SK-N-SH (cell line): ENCODE data around the gene LAMC2. TPM values are rescaled to one million over a fixed set of nuclear protein-coding genes. Genes with fewer than 3 reads are reported as not detected.

ENCODE experiments used
- CTCF ChIA-PET: fragments of 300-600, 350-600 bp; formaldehyde crosslinking; extraction: SDS; loops from one replicate; lab custom pipeline; 2021; lab: Yijun Ruan, JAX
- POLR2A ChIA-PET: fragments of 350-600 bp; sonication (Branson Sonifier 250); formaldehyde crosslinking; extraction: SDS; loops from one replicate; lab custom pipeline; 2020; ENCODE audit warnings: antibody characterized with exemption, inconsistent platforms; lab: Yijun Ruan, JAX
- DNase-seq: peaks from one replicate; pipeline ENCODE4 v3.0.0; 2012
- H2AFZ ChIP-seq: fragments of 200-600 bp; sonication (generic); 2 replicates; pipeline ENCODE4 v1.8.1; 2016; ENCODE audit warnings: antibody characterized with exemption, mild to moderate bottlenecking, low read depth
- H3F3A ChIP-seq: fragments of 200-600 bp; sonication (generic); replicated peaks from 2 replicates; pipeline ENCODE3; 2016; ENCODE audit warnings: antibody characterized with exemption, mild to moderate bottlenecking; ENCODE audit not compliant: insufficient read depth
- H3K27ac ChIP-seq, 2 experiments: fragments of 200-500 bp in 1 of 2; fragments of 200-600 bp in 1 of 2; sonication (Bioruptor generic) in 1 of 2; sonication (generic), shearing (Covaris generic) in 1 of 2; 2 replicates each; pipeline versions ENCODE4 v1.5.1 to v1.6.1; 2014 to 2016; ENCODE audit warnings: low read depth in 2 of 2, inconsistent platforms in 1 of 2, low read length in 1 of 2, mild to moderate bottlenecking in 1 of 2, mixed read lengths in 1 of 2
- H3K27me3 ChIP-seq: fragments of 200-600 bp; sonication (generic), shearing (Covaris generic); 2 replicates; pipeline ENCODE4 v1.6.1; 2016; ENCODE audit warnings: mixed run types; ENCODE audit not compliant: insufficient read depth
- H3K36me3 ChIP-seq, 2 experiments: fragments of 200-500 bp in 1 of 2; fragments of 200-600 bp in 1 of 2; sonication (Bioruptor generic) in 1 of 2; sonication (generic) in 1 of 2; replicated peaks in 1 of 2; 2 replicates each; pipeline versions ENCODE3 to v1.5.1; 2014 to 2016; ENCODE audit warnings: low read length in 1 of 2, mild to moderate bottlenecking in 1 of 2; ENCODE audit not compliant: insufficient read depth in 2 of 2, control insufficient read depth in 1 of 2
- H3K4me1 ChIP-seq, 2 experiments: fragments of 200-500 bp in 1 of 2; fragments of 200-600 bp in 1 of 2; sonication (Bioruptor generic) in 1 of 2; sonication (generic), shearing (Covaris generic) in 1 of 2; 2 replicates each; pipeline versions ENCODE4 v1.5.1 to v1.6.1; 2014 to 2016; ENCODE audit warnings: low read depth in 1 of 2, low read length in 1 of 2, mixed run types in 1 of 2; ENCODE audit not compliant: insufficient read depth in 2 of 2, control insufficient read depth in 1 of 2
- H3K4me2 ChIP-seq: fragments of 200-600 bp; sonication (generic), shearing (Covaris generic); 2 replicates; pipeline ENCODE4 v1.6.1; 2017; ENCODE audit warnings: mixed run types
- H3K4me3 ChIP-seq, 2 experiments: fragments of 200-500 bp in 1 of 2; fragments of 200-600 bp in 1 of 2; sonication (Bioruptor generic) in 1 of 2; sonication (generic), shearing (Covaris generic) in 1 of 2; 2 replicates each; pipeline versions ENCODE4 v1.5.1 to v1.8.1; 2014 to 2016; ENCODE audit warnings: low read depth in 2 of 2, inconsistent platforms in 1 of 2, low read length in 1 of 2, mild to moderate bottlenecking in 1 of 2, mixed read lengths in 1 of 2, moderate library complexity in 1 of 2
- H3K79me2 ChIP-seq: fragments of 200-600 bp; sonication (generic); 2 replicates; pipeline ENCODE4 v1.8.1; 2017; ENCODE audit warnings: mild to moderate bottlenecking; ENCODE audit not compliant: insufficient read depth
- H3K9ac ChIP-seq: fragments of 200-600 bp; sonication (generic); 2 replicates; pipeline ENCODE4 v1.6.1; 2017; ENCODE audit warnings: mixed run types
- H3K9me2 ChIP-seq: fragments of 200-600 bp; sonication (generic); 2 replicates; pipeline ENCODE4 v1.6.1; 2017; ENCODE audit warnings: mixed run types
- H3K9me3 ChIP-seq: fragments of 200-600 bp; sonication (generic); 2 replicates; pipeline ENCODE4 v1.6.1; 2017; ENCODE audit warnings: mixed run types, mild to moderate bottlenecking, moderate library complexity
- H4K20me1 ChIP-seq: fragments of 200-600 bp; sonication (generic); 2 replicates; pipeline ENCODE4 v1.6.1; 2017; ENCODE audit warnings: mild to moderate bottlenecking, mixed run types; ENCODE audit not compliant: insufficient read depth
- CHD2 ChIP-seq: fragments of 150-350 bp; IDR thresholded peaks from 2 replicates; pipeline ENCODE4 v1.6.1; 2018; ENCODE audit warnings: low read length; ENCODE audit not compliant: partially characterized antibody
- ELF1 ChIP-seq: IDR thresholded peaks from 2 replicates; pipeline ENCODE4 v1.4.0; 2012
- EP300 ChIP-seq, 2 experiments: IDR thresholded peaks; 2 replicates each; pipeline versions ENCODE4 v1.4.0 to v1.6.1; 2012; ENCODE audit warnings: borderline replicate concordance in 1 of 2, low read depth in 1 of 2, low read length in 1 of 2
- EZH2phosphoT487 ChIP-seq: fragments of 200-600 bp; sonication (generic); IDR thresholded peaks from 2 replicates; pipeline ENCODE4 v1.6.1; 2017; ENCODE audit warnings: low read depth, mixed run types, mild to moderate bottlenecking, antibody characterized with exemption, moderate library complexity, borderline replicate concordance
- FOXJ3 ChIP-seq: sonication (generic); formaldehyde crosslinking; IDR thresholded peaks from 2 replicates; pipeline ENCODE4 v1.5.1; 2020; ENCODE audit warnings: mild to moderate bottlenecking, missing genetic modification reagents
- JUND ChIP-seq: IDR thresholded peaks from 2 replicates; pipeline ENCODE4 v1.4.0; 2012
- MEF2A ChIP-seq: IDR thresholded peaks from 2 replicates; pipeline ENCODE4 v1.4.0; 2012; ENCODE audit warnings: low read depth, borderline replicate concordance
- NFIC ChIP-seq: IDR thresholded peaks from 2 replicates; pipeline ENCODE4 v1.4.0; 2012; ENCODE audit warnings: borderline replicate concordance
- NRF1 ChIP-seq: IDR thresholded peaks from 2 replicates; pipeline ENCODE4 v1.6.1; 2012; ENCODE audit warnings: low read depth, mild to moderate bottlenecking, low read length
- POLR2AphosphoS5 ChIP-seq: IDR thresholded peaks from 2 replicates; pipeline ENCODE4 v1.6.1; 2012; ENCODE audit warnings: low read depth, low read length
- RXRA ChIP-seq: IDR thresholded peaks from 2 replicates; pipeline ENCODE4 v1.4.0; 2012; ENCODE audit warnings: low read depth, mild to moderate bottlenecking, borderline replicate concordance
- SIN3A ChIP-seq: IDR thresholded peaks from 2 replicates; pipeline ENCODE4 v1.6.1; 2012; ENCODE audit warnings: low read depth, mild to moderate bottlenecking, low read length, moderate library complexity, borderline replicate concordance
- SMC3 ChIP-seq: IDR thresholded peaks from 2 replicates; pipeline ENCODE4 v1.6.1; 2012; ENCODE audit warnings: low read depth, low read length, improper control_type of control experiment
- TCF12 ChIP-seq: IDR thresholded peaks from 2 replicates; pipeline ENCODE4 v1.4.0; 2012
- TEAD4 ChIP-seq: IDR thresholded peaks from 2 replicates; pipeline ENCODE4 v1.4.0; 2012; ENCODE audit warnings: mild to moderate bottlenecking, borderline replicate concordance; ENCODE audit not compliant: insufficient read depth
- WGBS: methylation state at CpG from one replicate; pipeline ENCODE4 v1.1.6; 2017; ENCODE audit warnings: low lambda C conversion rate; 5-methylcytosine and 5-hydroxymethylcytosine counted together
- polyA plus RNA-seq, 3 experiments: library from polyadenylated mRNA; depleted of rRNA; stranded (reverse); fragments of >200 nt; gene quantifications; 2 replicates each; pipeline ENCODE4 v1.2.3, GENCODE V29; 2012
- TF ChIP-seq, protein P1 (sequence below): fragments of 200-600 bp; sonication (generic); IDR thresholded peaks from 2 replicates; pipeline ENCODE4 v1.6.1; 2017; ENCODE audit warnings: antibody characterized with exemption, mild to moderate bottlenecking, moderate library complexity
- TF ChIP-seq, protein P2 (sequence below): IDR thresholded peaks from 2 replicates; pipeline ENCODE4 v1.4.0; 2012; ENCODE audit warnings: low read depth
- TF ChIP-seq, protein P3 (sequence below): IDR thresholded peaks from 2 replicates; pipeline ENCODE4; 2012
- TF ChIP-seq, protein P4 (sequence below): IDR thresholded peaks from 2 replicates; pipeline ENCODE4 v1.6.1; 2012; ENCODE audit warnings: mild to moderate bottlenecking, low read depth, low read length, moderate library complexity

The LAMC2 gene
- polyA plus RNA-seq, 1 of the 3 experiments (the other 2 are of a cell fraction): 0.15 TPM

DNA sequence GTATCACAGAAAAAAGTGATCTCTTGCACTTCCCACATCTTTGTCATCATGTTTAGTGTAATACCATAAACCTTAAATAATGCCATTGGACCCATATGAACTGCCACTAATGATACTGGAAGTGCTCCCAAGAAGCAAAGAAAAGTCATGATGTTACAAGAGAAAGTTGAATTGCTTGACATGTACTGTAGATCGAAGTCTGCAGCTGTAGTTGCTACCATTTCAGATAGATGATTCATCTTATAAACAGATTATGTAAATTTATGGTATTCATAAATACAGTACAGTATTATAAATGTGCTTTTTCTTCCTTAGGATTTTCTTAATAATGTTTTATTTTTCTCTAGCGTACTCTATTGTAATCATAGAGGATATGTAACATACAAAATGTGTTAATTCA lies 30.1 kb upstream of the LAMC2 start:
- ChIA-PET POLR2A (no interaction called here), CTCF (interaction anchor here (1.6 kb wide), 1 partner anchor 64 kb away, joined by 3 read pairs; no protein-coding TSS in a partner anchor)
- no peaks in the 10 kb centered on the region for H3F3A ChIP-seq
- no peak overlapping the region for H3K4me2 ChIP-seq
- H3K27me3 ChIP-seq: no peaks in the 10 kb centered on the region
- H3K4me3 ChIP-seq: no peak overlapping the region
- no peak overlapping the region for H2AFZ ChIP-seq
- H3K27ac ChIP-seq: no peak overlapping the region
- H4K20me1 ChIP-seq: no peaks in the 10 kb centered on the region
- no peak for DNase-seq
- H3K9me3 ChIP-seq: no peaks in the 10 kb centered on the region
- no peaks in the 10 kb centered on the region for H3K4me1 ChIP-seq
- no peaks in the 10 kb centered on the region for H3K36me3 ChIP-seq
- no peak overlapping the region for H3K9ac ChIP-seq
- no peaks in the 10 kb centered on the region for H3K9me2 ChIP-seq
- no peaks in the 10 kb centered on the region for H3K79me2 ChIP-seq
- TF ChIP-seq SMC3: no peak
- TF ChIP-seq NRF1: no peak
- TF ChIP-seq, protein P1, sequence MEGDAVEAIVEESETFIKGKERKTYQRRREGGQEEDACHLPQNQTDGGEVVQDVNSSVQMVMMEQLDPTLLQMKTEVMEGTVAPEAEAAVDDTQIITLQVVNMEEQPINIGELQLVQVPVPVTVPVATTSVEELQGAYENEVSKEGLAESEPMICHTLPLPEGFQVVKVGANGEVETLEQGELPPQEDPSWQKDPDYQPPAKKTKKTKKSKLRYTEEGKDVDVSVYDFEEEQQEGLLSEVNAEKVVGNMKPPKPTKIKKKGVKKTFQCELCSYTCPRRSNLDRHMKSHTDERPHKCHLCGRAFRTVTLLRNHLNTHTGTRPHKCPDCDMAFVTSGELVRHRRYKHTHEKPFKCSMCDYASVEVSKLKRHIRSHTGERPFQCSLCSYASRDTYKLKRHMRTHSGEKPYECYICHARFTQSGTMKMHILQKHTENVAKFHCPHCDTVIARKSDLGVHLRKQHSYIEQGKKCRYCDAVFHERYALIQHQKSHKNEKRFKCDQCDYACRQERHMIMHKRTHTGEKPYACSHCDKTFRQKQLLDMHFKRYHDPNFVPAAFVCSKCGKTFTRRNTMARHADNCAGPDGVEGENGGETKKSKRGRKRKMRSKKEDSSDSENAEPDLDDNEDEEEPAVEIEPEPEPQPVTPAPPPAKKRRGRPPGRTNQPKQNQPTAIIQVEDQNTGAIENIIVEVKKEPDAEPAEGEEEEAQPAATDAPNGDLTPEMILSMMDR: no peak
- TF ChIP-seq, protein P2, sequence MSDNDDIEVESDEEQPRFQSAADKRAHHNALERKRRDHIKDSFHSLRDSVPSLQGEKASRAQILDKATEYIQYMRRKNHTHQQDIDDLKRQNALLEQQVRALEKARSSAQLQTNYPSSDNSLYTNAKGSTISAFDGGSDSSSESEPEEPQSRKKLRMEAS: no peak
- no peak for TF ChIP-seq EP300 (IDR thresholded peaks at IDR 0.05; ENCODE audit: borderline replicate concordance in 1 of 2, low read depth in 1 of 2, low read length in 1 of 2)
- TF ChIP-seq, protein P3, sequence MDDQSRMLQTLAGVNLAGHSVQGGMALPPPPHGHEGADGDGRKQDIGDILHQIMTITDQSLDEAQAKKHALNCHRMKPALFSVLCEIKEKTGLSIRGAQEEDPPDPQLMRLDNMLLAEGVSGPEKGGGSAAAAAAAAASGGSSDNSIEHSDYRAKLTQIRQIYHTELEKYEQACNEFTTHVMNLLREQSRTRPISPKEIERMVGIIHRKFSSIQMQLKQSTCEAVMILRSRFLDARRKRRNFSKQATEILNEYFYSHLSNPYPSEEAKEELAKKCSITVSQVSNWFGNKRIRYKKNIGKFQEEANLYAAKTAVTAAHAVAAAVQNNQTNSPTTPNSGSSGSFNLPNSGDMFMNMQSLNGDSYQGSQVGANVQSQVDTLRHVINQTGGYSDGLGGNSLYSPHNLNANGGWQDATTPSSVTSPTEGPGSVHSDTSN: no peak
- no peak for TF ChIP-seq CHD2
- no peak for TF ChIP-seq JUND
- TF ChIP-seq TEAD4: no peak
- no peak for TF ChIP-seq EZH2phosphoT487
- TF ChIP-seq NFIC: no peak
- no peak for TF ChIP-seq TCF12
- TF ChIP-seq FOXJ3: no peak
- no peak for TF ChIP-seq RXRA
- TF ChIP-seq ELF1: no peak
- no peak for TF ChIP-seq SIN3A
- 57% methylated on average over 2 of the region's 2 CpGs for WGBS

DNA sequence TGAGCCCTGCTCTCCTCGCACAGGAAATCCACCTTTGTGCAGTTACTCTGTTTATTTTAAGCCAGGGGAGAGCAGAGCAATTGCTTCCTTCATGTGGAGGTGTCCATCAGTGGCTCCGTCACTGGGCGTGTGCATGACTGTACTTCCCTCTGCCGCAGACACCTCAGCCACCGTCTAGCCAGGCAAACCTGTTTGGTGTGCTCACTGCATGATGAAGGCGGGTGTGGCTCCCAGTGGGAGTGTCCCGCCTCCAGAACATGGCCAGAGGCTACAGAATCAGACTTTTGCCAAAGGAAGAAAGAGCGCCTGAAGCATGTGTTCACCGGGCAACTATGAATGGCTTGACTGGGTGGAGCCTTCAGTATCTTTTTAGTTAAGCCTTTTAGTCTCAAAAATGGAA lies 26.1 kb upstream of the LAMC2 start:
- Histone ChIP-seq H3K9me3 (no peaks in the 10 kb centered on the region), H3F3A (peaks cover 21% of the 10 kb centered on the region), H2AFZ (no peak overlapping the region), H3K79me2 (no peaks in the 10 kb centered on the region), H3K9ac (no peak overlapping the region), H4K20me1 (no peaks in the 10 kb centered on the region), H3K4me1 (peaks cover 0 to 18% of the 10 kb centered on the region in 2 experiments), H3K4me3 (no peak overlapping the region), H3K27me3 (no peaks in the 10 kb centered on the region), H3K4me2 (no peak overlapping the region), H3K9me2 (no peaks in the 10 kb centered on the region), H3K36me3 (no peaks in the 10 kb centered on the region), H3K27ac (no peak overlapping the region)
- no peak for DNase-seq
- TF ChIP-seq POLR2AphosphoS5 (no peak), CHD2 (no peak), MEF2A (no peak), NFIC (no peak), JUND (no peak)
- TF ChIP-seq, protein P4, sequence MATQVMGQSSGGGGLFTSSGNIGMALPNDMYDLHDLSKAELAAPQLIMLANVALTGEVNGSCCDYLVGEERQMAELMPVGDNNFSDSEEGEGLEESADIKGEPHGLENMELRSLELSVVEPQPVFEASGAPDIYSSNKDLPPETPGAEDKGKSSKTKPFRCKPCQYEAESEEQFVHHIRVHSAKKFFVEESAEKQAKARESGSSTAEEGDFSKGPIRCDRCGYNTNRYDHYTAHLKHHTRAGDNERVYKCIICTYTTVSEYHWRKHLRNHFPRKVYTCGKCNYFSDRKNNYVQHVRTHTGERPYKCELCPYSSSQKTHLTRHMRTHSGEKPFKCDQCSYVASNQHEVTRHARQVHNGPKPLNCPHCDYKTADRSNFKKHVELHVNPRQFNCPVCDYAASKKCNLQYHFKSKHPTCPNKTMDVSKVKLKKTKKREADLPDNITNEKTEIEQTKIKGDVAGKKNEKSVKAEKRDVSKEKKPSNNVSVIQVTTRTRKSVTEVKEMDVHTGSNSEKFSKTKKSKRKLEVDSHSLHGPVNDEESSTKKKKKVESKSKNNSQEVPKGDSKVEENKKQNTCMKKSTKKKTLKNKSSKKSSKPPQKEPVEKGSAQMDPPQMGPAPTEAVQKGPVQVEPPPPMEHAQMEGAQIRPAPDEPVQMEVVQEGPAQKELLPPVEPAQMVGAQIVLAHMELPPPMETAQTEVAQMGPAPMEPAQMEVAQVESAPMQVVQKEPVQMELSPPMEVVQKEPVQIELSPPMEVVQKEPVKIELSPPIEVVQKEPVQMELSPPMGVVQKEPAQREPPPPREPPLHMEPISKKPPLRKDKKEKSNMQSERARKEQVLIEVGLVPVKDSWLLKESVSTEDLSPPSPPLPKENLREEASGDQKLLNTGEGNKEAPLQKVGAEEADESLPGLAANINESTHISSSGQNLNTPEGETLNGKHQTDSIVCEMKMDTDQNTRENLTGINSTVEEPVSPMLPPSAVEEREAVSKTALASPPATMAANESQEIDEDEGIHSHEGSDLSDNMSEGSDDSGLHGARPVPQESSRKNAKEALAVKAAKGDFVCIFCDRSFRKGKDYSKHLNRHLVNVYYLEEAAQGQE: no peak
- ChIA-PET POLR2A (no interaction called here), CTCF (no interaction called here)
- 75% methylated on average over 9 of the region's 9 CpGs for WGBS
